ENCODE data around the gene CA5B. TPM values are rescaled to one million over a fixed set of nuclear protein-coding genes. Genes with fewer than 3 reads are reported as not detected.
A peak's percentile ranks its signal among the peaks of the same experiment; 100 is the strongest.

Gene CA5B
- total and polyA plus RNA-seq, 2 of the 8 experiments (the other 6 are each of a cell fraction or from before 2014, with no cell fraction given) = 3.3 to 8.6 TPM

DNA sequence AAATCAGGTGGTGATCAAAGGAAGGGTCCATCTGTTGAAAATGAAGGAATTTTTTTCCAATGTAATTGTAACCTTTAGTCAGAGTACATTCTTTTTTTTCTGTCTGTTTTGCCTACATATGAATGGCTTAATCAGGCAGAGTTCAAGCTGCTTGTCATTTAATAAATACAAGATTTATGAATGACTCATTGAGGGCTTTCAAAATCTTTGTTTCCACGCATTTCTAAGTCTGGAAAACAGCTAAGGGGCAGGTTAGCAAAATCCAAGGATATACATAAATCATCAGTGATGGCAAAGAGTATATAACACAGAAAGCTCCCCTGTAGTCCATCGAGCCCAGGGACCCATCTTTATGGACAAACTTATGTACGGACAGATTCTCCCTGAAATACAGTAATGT lies 1.8 kb downstream of the CA5B start:
- 94% methylated on average over 3 of the region's 3 CpGs; no CpG with 5 or more reads in 1 of the 2 experiments for WGBS, 2 experiments (ENCODE audit: extremely low coverage in 1 of 2, insufficient coverage in 1 of 2, insufficient read length in 1 of 2, insufficient replicate concordance in 2 of 2, low coverage in 1 of 2, low lambda C conversion rate in 2 of 2, missing lambda C conversion rate in 1 of 2)
- no peak overlapping the region for H3K14ac ChIP-seq (ENCODE audit: insufficient read length)
- no peaks in the 10 kb centered on the region for H3K9me3 ChIP-seq (ENCODE audit: insufficient read depth in 2 of 2, low read depth in 1 of 2, low read length in 1 of 2)
- H2AFZ ChIP-seq (ENCODE audit: low read length) = no peak overlapping the region
- H3K36me3 ChIP-seq (ENCODE audit: control insufficient read depth in 2 of 4, insufficient read depth in 4 of 4, low read length in 3 of 4) = no peaks in the 10 kb centered on the region
- 0 out of 4 replicates have a peak overlapping the region, but pooled peaks of 1 of the 2 experiments have one; percentile 78 for H3K4me2 ChIP-seq (ENCODE audit: insufficient read depth in 1 of 2, low read depth in 2 of 2, low read length in 2 of 2)
- H3K4me3 ChIP-seq (ENCODE audit: extremely low read depth in 1 of 4, insufficient read depth in 2 of 4, low read depth in 3 of 4, low read length in 4 of 4) = no peak overlapping the region
- H2BK15ac ChIP-seq (ENCODE audit: low read length) = no peak overlapping the region
- no peak overlapping the region for H2BK12ac ChIP-seq (ENCODE audit: low read depth, low read length)
- H4K5ac ChIP-seq (ENCODE audit: insufficient read length, low read depth, low read length) = no peak overlapping the region
- no peak overlapping the region for H4K91ac ChIP-seq (replicated peaks; ENCODE audit: insufficient read length, low read length)
- H3K79me1 ChIP-seq (ENCODE audit: low read depth, low read length) = no peaks in the 10 kb centered on the region
- no peak overlapping the region for H3K9ac ChIP-seq (replicated peaks in 1 of 4; ENCODE audit: extremely low read depth in 1 of 4, low read depth in 3 of 4, low read length in 3 of 4)
- no peak overlapping the region for H4K8ac ChIP-seq (ENCODE audit: extremely low read depth, insufficient read depth, low read length)
- no peaks in the 10 kb centered on the region for H4K20me1 ChIP-seq (replicated peaks in 1 of 2; ENCODE audit: control insufficient read depth in 1 of 2, insufficient read depth in 2 of 2, low read length in 2 of 2)
- H2BK5ac ChIP-seq (ENCODE audit: low read depth, low read length) = no peak overlapping the region
- no peaks in the 10 kb centered on the region for H3K27me3 ChIP-seq (replicated peaks in 1 of 4; ENCODE audit: control insufficient read depth in 3 of 4, extremely low read depth in 1 of 4, insufficient read depth in 3 of 4, low read length in 3 of 4)
- DNase-seq (ENCODE audit: low read depth in 1 of 2, low spot score in 2 of 2) (no peak), FAIRE-seq (no peak)
- no peak overlapping the region for H2BK120ac ChIP-seq (replicated peaks; ENCODE audit: low read depth, low read length)
- no peaks in the 10 kb centered on the region for H3K79me2 ChIP-seq (ENCODE audit: control insufficient read depth in 1 of 2, insufficient read depth in 2 of 2, low read length in 2 of 2)
- POLR2A ChIA-PET (ENCODE audit: partially characterized antibody) = no interaction called here
- no peak overlapping the region for H3K18ac ChIP-seq (ENCODE audit: extremely low read depth, low read length)
- no peak overlapping the region for H3K27ac ChIP-seq (ENCODE audit: low read depth, low read length)
- H3K56ac ChIP-seq (replicated peaks; ENCODE audit: insufficient read length, low read depth, low read length) = no peak overlapping the region
- H2BK20ac ChIP-seq (ENCODE audit: low read length) = no peak overlapping the region
- H2AK5ac ChIP-seq (ENCODE audit: low read depth, low read length) = no peak overlapping the region
- H3K23ac ChIP-seq (ENCODE audit: insufficient read length) = no peak overlapping the region
- peaks cover 0 to 8% (median under 1%) of the 10 kb centered on the region in 4 experiments; a peak in 3 of 7 replicates for H3K4me1 ChIP-seq (replicated peaks in 1 of 4; ENCODE audit: control insufficient read depth in 3 of 4, insufficient read depth in 4 of 4, low read length in 3 of 4)
- CTCF ChIA-PET (ENCODE audit: partially characterized antibody) = interaction anchor here (2.2 kb wide), 1 partner anchor 10 kb away, joined by 8 read pairs; no protein-coding TSS in a partner anchor
- no peak overlapping the region for H3K4ac ChIP-seq (replicated peaks; ENCODE audit: insufficient read length, low read depth, low read length)
- 0 out of 2 replicates have a peak, but pooled peaks cover 6% of the 10 kb centered on the region for H3K23me2 ChIP-seq (ENCODE audit: low read depth, low read length)
- TF ChIP-seq TBP (IDR thresholded peaks at IDR 0.05; ENCODE audit: low read depth, low read length) (no peak), SP1 (IDR thresholded peaks at IDR 0.05; ENCODE audit: low read depth, low read length) (no peak), HDAC2 (IDR thresholded peaks at IDR 0.05; ENCODE audit: borderline replicate concordance in 1 of 2, low read depth in 2 of 2, low read length in 2 of 2) (no peak), CBX5 (IDR thresholded peaks at IDR 0.05; ENCODE audit: low read depth, low read length) (no peak), SRF (IDR thresholded peaks at IDR 0.05; ENCODE audit: low read depth, low read length) (no peak), RAD21 (IDR thresholded peaks at IDR 0.05 in 1 of 2, conservative IDR thresholded peaks at IDR 0.05 in 1 of 2; ENCODE audit: low read depth in 2 of 2, low read length in 2 of 2) (no peak), SIX5 (IDR thresholded peaks at IDR 0.05; ENCODE audit: low read depth, low read length) (no peak), POLR2A (IDR thresholded peaks at IDR 0.05; ENCODE audit: control extremely low read depth in 1 of 2, low read depth in 2 of 2, low read length in 2 of 2) (no peak), NRF1 (IDR thresholded peaks at IDR 0.05; ENCODE audit: low read depth, low read length) (no peak), KDM1A (IDR thresholded peaks at IDR 0.05; ENCODE audit: borderline replicate concordance, low read length) (no peak), BRCA1 (IDR thresholded peaks at IDR 0.05; ENCODE audit: low read depth, low read length) (no peak), BACH1 (IDR thresholded peaks at IDR 0.05; ENCODE audit: low read length) (no peak)
